Esophagus muscularis mucosa (tissue), 4 donors: ENCODE measurements around the gene PLXNA1. TPM values are rescaled to one million over a fixed set of nuclear protein-coding genes. Genes with fewer than 3 reads are reported as not detected.

Source experiments
- DNase-seq: peaks from one replicate; pipeline ENCODE4 v3.0.0-alpha.2; 2017; ENCODE audit errors: extremely low spot score
- H3K27ac ChIP-seq, 4 donors: fragments of 200-600 bp; sonication (generic); replicated peaks in 1 of 4; 1 replicate in 3 of 4; 2 replicates in 1 of 4; pipeline ENCODE4 v1.5.1; 2016 to 2019; ENCODE audit warnings: mild to moderate bottlenecking in 1 of 4
- H3K27me3 ChIP-seq, 4 donors: fragments of 200-600 bp; sonication (generic); one replicate each; pipeline versions ENCODE4 v1.5.1 to v1.6.0; 2016 to 2019
- H3K36me3 ChIP-seq, 4 donors: fragments of 200-600 bp; sonication (generic); one replicate each; pipeline ENCODE4 v1.5.1; 2016 to 2019
- H3K4me1 ChIP-seq, 4 donors: fragments of 200-600 bp; sonication (generic); one replicate each; pipeline ENCODE4 v1.5.1; 2016 to 2019
- H3K4me3 ChIP-seq, 4 donors: fragments of 200-600 bp; sonication (generic); 1 replicate in 2 of 4; 2 replicates in 2 of 4; pipeline ENCODE4 v1.5.1; 2016 to 2019; ENCODE audit warnings: mild to moderate bottlenecking in 4 of 4, moderate library complexity in 1 of 4
- H3K9me3 ChIP-seq, 4 donors: fragments of 200-600 bp; sonication (generic); 1 replicate in 3 of 4; 2 replicates in 1 of 4; pipeline ENCODE4 v1.5.1; 2016 to 2019
- CTCF ChIP-seq, 3 experiments: fragments of 200-600 bp in 2 of 3; fragments of 450-650 bp in 1 of 3; sonication (generic) in 2 of 3; IDR thresholded peaks; one replicate each; pipeline ENCODE4 v1.5.1; 2017 to 2019; ENCODE audit warnings: antibody characterized with exemption in 3 of 3, mild to moderate bottlenecking in 2 of 3, moderate library complexity in 1 of 3
- EP300 ChIP-seq: sonication (generic); formaldehyde crosslinking; IDR thresholded peaks from one replicate; pipeline ENCODE4 v1.6.1; 2017; ENCODE audit warnings: antibody characterized with exemption
- POLR2A ChIP-seq: fragments of 450-650 bp; IDR thresholded peaks from one replicate; pipeline ENCODE4 v1.6.1; 2017; ENCODE audit warnings: antibody characterized with exemption, moderate library complexity, mild to moderate bottlenecking, low read depth
- POLR2AphosphoS5 ChIP-seq, 2 donors: sonication (generic); formaldehyde crosslinking; IDR thresholded peaks; one replicate each; pipeline ENCODE4 v1.6.1; 2017; ENCODE audit warnings: antibody characterized with exemption in 2 of 2
- WGBS: methylation state at CpG from one replicate; pipeline ENCODE4 v1.1.5; 2018; 5-methylcytosine and 5-hydroxymethylcytosine counted together
- intact Hi-C: fragments of 100-400 bp; cut with DNase I; formaldehyde crosslinking; loops from one replicate; pipeline ENCODE4 v1.15.1; 2023
- total RNA-seq, 4 donors: library from RNA; depleted of rRNA; stranded (reverse); fragments of >200 nt; gene quantifications; one replicate each; pipeline versions ENCODE4 v1.1.0 to v1.2.1, GENCODE V29; 2016

Gene PLXNA1
- total RNA-seq, 4 donors from 2014 or later = 33.6 to 82.4 (median 47.0) TPM

- peaks cover 4 to 9% (median 7%) of the 10 kb centered on the region in 4 donors for H3K4me1 ChIP-seq
- no peaks in the 10 kb centered on the region for H3K9me3 ChIP-seq
- H3K27ac ChIP-seq = no peak overlapping the region
- TF ChIP-seq POLR2AphosphoS5 (IDR thresholded peaks at IDR 0.05) = no peak
- TF ChIP-seq CTCF (IDR thresholded peaks at IDR 0.05) = no peak
- no peak for TF ChIP-seq POLR2A
- no peak for TF ChIP-seq EP300
- intact Hi-C loops = no loop called here
- DNase-seq = no peak
- WGBS = 80% methylated on average over 8 of the region's 10 CpGs
- no peaks in the 10 kb centered on the region for H3K36me3 ChIP-seq
- H3K27me3 ChIP-seq = peaks cover 0 to 8% (median 0%) of the 10 kb centered on the region in 4 donors
- no peak overlapping the region for H3K4me3 ChIP-seq
Observed at GRCh38 chr3:126967386-126967785, 15.5 kb upstream of the PLXNA1 start.

- peaks cover 0 to 2% (median under 1%) of the 10 kb centered on the region in 4 donors for H3K9me3 ChIP-seq
- no peak overlapping the region for H3K4me3 ChIP-seq
- intact Hi-C loops = no loop called here
- H3K36me3 ChIP-seq = no peaks in the 10 kb centered on the region
- peaks cover 5 to 15% (median 11%) of the 10 kb centered on the region in 4 donors for H3K4me1 ChIP-seq
- peaks cover 0 to 21% (median 0%) of the 10 kb centered on the region in 4 donors for H3K27me3 ChIP-seq
- no peak for DNase-seq
- WGBS = 90% methylated on average over 20 of the region's 20 CpGs
- TF ChIP-seq POLR2AphosphoS5 (IDR thresholded peaks at IDR 0.05) (no peak), EP300 (no peak), CTCF (IDR thresholded peaks at IDR 0.05) (no peak), POLR2A (no peak)
- no peak overlapping the region for H3K27ac ChIP-seq
Observed at GRCh38 chr3:126968391-126969390, 14.2 kb upstream of the PLXNA1 start.

- no peak for DNase-seq
- TF ChIP-seq POLR2AphosphoS5 (IDR thresholded peaks at IDR 0.05) (no peak), CTCF (IDR thresholded peaks at IDR 0.05) (no peak), POLR2A (no peak), EP300 (no peak)
- WGBS = 59% methylated on average over 7 of the region's 7 CpGs
Observed at GRCh38 chr3:126969586-126969985, 13.3 kb upstream of the PLXNA1 start.

GRCh38 chr3:126970101-126970500, 12.8 kb upstream of the PLXNA1 start:
- Histone ChIP-seq H3K9me3 (peaks cover 0 to 16% (median 11%) of the 10 kb centered on the region in 4 donors), H3K4me1 (peaks cover 5 to 15% (median 11%) of the 10 kb centered on the region in 4 donors), H3K27ac (no peak overlapping the region), H3K36me3 (no peaks in the 10 kb centered on the region), H3K4me3 (no peak overlapping the region), H3K27me3 (peaks cover 0 to 24% (median 0%) of the 10 kb centered on the region in 4 donors)
- DNase-seq = no peak
- intact Hi-C loops = no loop called here
- no peak for TF ChIP-seq EP300
- TF ChIP-seq CTCF (IDR thresholded peaks at IDR 0.05) = no peak
- no peak for TF ChIP-seq POLR2A
- TF ChIP-seq POLR2AphosphoS5 (IDR thresholded peaks at IDR 0.05) = no peak
- 90% methylated on average over 3 of the region's 5 CpGs for WGBS

More at GRCh38 chr3:126969586-126969985, 13.3 kb upstream of the PLXNA1 start:
- Histone ChIP-seq H3K9me3 (peaks cover 0 to 11% (median 6%) of the 10 kb centered on the region in 4 donors), H3K4me1 (peaks cover 5 to 15% (median 11%) of the 10 kb centered on the region in 4 donors), H3K4me3 (no peak overlapping the region), H3K27ac (no peak overlapping the region), H3K27me3 (peaks cover 0 to 24% (median 0%) of the 10 kb centered on the region in 4 donors), H3K36me3 (no peaks in the 10 kb centered on the region)
- intact Hi-C loops = no loop called here
